RKO (cell line): ENCODE results near the gene KCMF1.
A peak's percentile ranks its signal among the peaks of the same experiment; 100 is the strongest.

ENCODE experiments used
- DNase-seq: peaks from one replicate; pipeline ENCODE4 v3.0.0-alpha.2; 2016; ENCODE audit warnings: low spot score

Gene KCMF1

GRCh38 chr2:84956334-84957297, 14.3 kb upstream of the KCMF1 start:
- DNase-seq: no peak

GRCh38 chr2:84957771-84958134, 13.2 kb upstream of the KCMF1 start:
- no peak for DNase-seq

GRCh38 chr2:84958135-84959059, 12.6 kb upstream of the KCMF1 start:
- peak; percentile 40 for DNase-seq

DNA sequence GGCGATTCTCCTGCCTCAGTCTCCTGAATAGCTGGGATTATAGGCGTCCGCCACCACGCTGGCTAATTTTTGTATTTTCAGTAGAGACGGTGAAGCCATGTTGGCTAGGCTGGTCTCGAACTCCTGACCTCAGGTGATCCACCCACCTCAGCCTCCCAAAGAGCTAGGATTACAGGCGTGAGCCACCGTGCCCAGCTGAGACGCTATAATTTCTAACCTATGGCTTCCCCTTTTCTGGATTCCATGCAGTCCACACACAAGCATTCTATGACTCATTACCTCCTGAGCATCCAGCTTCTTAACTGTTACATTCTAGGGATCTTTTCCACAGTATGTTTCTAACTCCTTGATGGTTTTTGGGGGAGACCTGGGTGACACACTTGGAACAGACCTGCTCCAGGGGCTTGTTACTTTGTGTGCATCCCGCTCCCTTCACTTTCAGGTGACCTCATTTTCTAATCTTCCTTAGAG, 11.8 kb upstream of the KCMF1 start:
- DNase-seq: peak; percentile 37

DNA sequence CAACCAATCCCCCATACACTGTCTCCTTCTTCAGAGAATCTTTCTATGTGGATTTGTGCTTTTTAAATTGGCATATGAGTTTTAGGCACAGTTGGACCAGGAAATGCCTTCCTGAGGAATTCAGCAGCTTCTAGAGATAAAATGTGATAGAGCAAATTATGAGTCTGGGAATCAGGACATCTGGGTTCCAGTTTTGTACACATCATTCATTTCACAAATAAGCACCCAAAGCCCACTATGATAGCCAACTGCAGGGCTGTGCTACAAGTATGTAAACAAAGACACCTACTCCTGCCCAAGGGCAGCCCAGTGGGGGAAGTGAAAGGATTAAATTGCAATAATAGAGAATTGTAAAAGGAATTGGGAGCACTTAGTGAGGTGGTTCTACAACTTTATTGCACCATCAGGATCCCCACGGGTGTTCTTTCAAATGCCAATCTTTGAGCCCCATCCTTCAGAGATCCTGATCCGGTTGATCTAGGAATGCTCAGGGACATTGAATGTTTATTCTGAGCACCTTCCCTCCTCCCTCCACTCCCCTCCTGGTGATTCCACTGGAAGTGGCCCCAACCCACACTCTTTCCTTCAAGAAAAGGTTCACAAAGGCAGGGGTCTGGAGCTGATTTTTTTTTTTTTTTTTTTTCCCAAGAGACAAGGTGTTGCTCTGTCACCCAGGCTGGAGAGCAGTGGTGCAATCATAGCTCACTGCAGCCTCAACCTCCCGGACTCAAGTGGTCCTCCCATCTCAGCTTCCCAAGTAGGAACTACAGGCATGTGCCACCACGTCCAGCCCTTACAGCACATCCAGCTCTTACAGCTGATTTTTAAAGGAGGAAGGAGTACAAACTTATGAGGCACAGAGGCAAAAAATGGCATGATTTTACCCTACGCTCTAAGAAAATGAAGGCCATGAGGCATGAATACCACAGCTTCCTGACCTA, 11.1 kb upstream of the KCMF1 start:
- DNase-seq: no peak

- DNase-seq: no peak
Observed at GRCh38 chr2:84962917-84963316, 8.0 kb upstream of the KCMF1 start.

- DNase-seq: no peak
Observed at GRCh38 chr2:84963323-84963691, 7.7 kb upstream of the KCMF1 start.

DNA sequence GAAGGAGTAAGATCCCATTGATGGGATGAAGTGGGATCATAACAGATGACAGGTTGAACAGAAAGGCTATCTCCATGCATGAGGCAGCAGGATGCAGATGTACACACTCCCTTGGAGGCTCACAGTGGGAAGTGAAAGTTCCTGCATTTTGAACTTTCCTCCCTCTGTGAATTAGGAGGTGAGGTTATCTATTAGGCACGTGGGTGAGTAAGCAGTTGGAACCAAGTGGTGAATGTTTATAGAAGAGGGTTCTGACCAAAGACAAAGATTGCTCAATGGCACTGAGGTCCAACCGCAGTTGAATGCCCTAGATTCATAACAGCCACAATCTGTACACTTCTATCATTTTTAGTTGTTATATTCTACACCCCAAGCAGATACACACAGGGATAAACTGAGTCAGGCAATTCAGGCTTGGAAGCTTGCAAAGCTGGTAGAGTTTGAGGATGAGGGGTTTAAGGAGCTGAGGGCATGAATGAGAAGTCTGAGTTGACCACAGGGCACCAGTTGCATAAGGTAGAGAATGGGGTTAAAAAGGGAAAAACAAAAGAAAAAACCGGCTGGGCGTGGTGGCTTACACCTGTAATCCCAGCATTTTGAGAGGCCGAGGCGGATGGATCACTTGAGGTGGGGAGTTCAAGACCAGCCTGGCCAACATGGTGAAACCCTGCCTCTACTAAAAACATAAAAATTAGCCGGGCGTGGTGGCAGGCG, 7.1 kb upstream of the KCMF1 start:
- peak; percentile 25 for DNase-seq

DNA sequence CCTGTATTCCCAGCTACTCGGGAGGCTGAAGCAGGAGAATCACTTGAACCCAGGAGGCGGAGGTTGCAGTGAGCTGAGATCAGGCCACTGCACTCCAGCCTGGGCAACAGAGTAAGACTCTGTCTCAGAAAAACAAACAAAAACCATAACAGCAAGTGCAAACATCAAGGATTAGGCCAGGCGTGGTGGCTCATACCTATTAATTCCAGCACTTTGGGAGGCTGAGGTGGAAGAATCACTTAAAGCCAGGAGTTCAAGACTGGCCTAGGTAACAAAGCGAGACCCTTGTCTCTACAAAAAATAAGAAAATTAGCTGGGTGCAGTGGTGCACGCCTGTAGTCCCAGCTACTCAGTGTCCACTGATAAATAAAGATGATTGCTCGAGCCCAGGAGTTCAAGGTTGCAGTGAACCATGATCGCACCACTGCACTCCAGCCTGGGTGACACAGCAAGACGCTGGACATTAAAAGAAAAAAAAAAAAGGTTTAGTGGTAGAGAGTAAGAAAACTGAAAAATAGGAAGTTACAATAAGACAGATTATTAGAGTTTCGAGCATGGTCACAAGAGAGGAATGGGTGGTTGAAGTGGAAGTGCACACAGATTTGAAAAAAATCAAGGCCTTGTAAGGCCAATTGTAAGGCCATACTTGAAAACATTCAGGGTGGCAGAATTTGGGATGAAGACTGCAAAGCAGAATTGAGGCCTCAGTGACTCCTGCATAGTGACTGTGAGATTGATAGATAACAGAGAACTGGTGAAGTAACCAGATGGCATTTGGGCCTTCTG, 6.4 kb upstream of the KCMF1 start:
- no peak for DNase-seq

GRCh38 chr2:84965192-84965516, 5.8 kb upstream of the KCMF1 start:
- no peak for DNase-seq

- no peak for DNase-seq
Observed at GRCh38 chr2:84965827-84966226, 5.1 kb upstream of the KCMF1 start.

GRCh38 chr2:84966731-84967130, 4.2 kb upstream of the KCMF1 start:
- no peak for DNase-seq

DNA sequence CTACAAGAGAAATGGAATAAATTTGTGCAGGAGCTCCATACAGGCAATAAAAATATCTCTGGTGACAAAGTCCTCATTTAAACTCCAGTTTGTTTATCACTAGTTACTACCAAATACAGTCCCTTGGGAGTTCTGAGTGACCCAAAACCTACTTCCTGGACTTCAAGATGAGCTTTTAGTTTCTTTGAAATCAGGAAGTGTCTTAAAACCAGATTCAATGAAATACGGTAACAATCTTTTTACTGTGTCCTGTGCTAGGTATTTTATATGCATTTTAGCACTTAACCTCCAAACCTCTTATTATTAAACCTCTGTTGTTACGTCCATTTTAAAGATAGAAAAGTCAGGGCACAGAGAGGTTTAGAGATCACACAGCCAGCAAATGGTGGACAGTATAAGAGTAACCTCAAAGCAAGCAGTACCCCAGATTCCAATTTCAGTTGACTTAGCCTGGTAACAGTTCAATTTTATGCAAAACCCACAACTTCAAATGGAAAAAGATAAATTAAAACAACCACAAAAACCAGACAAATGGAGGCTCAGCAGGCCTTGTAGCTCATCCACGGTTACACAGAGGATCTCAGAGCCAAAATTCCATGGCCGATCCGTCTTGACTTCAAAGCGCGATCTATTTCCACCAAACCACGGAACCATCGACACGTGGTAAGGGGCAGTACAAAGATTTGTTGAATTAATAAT, 1.3 kb upstream of the KCMF1 start:
- DNase-seq: peak; percentile 55

- peak; percentile 45 for DNase-seq
Observed at GRCh38 chr2:84970210-84970867, 622 bp upstream of the KCMF1 start.

GRCh38 chr2:84971510-84972206, 697 bp downstream of the KCMF1 start:
- peak; percentile 37 for DNase-seq

GRCh38 chr2:84972207-84972783, 1.3 kb downstream of the KCMF1 start:
- DNase-seq: peak; percentile 78

- peak; percentile 34 for DNase-seq
Observed at GRCh38 chr2:84972932-84973331, 2.0 kb downstream of the KCMF1 start.
